ENCODE measurements around the gene SFTPB. TPM values are rescaled to one million over a fixed set of nuclear protein-coding genes. Genes with fewer than 3 reads are reported as not detected.
"Not testable (repeated sequence)": the region's sequence is repeated elsewhere in the genome, so short reads cannot be mapped to it uniquely, and the experiment has no call there.

The SFTPB gene
- total RNA-seq, 1 experiment from 2014 or later, result not detected

DNA sequence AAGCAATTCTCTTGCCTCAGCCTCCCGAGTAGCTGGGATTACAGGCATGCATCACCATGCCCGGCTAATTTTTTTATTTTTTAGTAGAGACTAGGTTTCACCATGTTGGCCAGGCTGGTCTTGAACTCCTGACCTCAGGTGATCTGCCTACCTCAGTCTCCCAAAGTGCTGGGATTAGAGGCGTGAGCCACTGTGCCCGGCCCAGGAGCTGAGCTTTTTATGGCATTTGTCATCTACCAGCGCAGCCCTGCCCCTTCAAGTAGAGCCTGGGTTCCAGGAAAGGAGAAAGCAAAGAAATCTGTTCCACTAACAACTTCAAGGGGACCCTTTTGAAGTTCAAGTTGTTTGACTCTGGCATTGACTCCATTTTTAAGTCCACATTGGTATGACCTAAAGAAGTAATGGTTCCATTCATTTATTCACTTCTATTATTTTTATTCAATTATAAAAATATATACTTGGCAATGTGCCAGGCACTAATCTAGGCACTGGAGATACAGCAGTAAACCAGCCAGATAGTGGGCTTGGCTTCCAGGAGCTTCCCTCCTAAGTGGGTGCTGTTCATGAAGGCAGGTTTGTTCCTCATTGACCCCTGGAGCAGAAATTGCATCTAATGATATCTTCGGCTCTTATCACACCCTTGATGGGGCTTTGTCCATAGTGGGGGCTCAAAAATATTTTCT, 8.0 kb upstream of the SFTPB start:
- Histone ChIP-seq H3K4me1 (peaks cover 12% of the 10 kb centered on the region), H3K27ac (no peak overlapping the region), H3K36me3 (no peaks in the 10 kb centered on the region), H3K27me3 (no peaks in the 10 kb centered on the region; the same call in none of the 2 replicates), H3K9me3 (replicated peaks) (no peaks in the 10 kb centered on the region), H3K4me3 (no peak overlapping the region)
- DNase-seq, result no peak

DNA sequence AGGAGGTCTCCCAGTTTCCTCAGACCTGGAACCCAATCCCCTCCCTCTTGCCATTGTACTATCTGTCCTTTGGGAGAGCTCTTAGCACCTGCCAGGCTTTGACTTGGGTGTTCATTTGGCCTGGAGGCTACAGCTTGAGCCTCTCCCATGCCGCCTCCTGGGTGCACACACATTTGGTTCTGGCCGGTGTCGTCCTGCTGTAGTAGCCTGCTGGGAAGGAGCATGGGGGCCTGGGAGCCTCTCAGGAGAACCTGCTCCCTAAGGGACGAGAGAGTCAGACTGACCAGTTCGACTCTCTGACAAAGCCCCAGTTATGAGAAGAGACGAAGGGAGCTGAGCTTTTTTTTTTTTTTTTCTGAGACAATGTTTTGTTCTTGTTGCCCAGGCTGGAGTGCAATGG, 7.4 kb upstream of the SFTPB start:
- DNase-seq, result no peak
- Histone ChIP-seq H3K27ac (no peak overlapping the region), H3K36me3 (no peaks in the 10 kb centered on the region), H3K9me3 (replicated peaks) (no peaks in the 10 kb centered on the region), H3K4me3 (no peak overlapping the region), H3K4me1 (peaks cover 12% of the 10 kb centered on the region), H3K27me3 (no peaks in the 10 kb centered on the region; the same call in none of the 2 replicates)

DNA sequence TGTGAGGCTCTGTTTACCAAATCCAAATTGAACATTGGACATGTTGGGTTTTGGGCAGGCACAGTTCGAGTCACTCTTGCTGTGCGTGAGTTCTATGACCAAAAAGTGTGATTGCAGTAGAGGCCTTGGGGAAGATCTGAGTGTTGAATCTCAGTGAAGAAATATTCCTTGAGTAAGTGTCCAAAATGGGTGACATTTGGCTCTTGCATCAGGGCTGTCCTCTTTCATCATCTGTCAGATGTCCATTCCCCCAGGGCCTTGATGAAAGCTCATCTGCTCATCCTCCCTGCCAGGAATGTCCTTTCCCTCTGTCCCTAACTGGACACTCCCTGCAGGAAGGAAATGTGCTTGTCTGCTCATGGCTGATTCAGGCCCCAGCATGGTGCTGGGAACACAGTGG, 6.4 kb upstream of the SFTPB start:
- Histone ChIP-seq H3K36me3 (no peaks in the 10 kb centered on the region), H3K4me3 (no peak overlapping the region), H3K27me3 (no peaks in the 10 kb centered on the region; the same call in none of the 2 replicates), H3K9me3 (replicated peaks) (no peaks in the 10 kb centered on the region), H3K4me1 (peaks cover 12% of the 10 kb centered on the region), H3K27ac (no peak overlapping the region)
- DNase-seq, result no peak

DNA sequence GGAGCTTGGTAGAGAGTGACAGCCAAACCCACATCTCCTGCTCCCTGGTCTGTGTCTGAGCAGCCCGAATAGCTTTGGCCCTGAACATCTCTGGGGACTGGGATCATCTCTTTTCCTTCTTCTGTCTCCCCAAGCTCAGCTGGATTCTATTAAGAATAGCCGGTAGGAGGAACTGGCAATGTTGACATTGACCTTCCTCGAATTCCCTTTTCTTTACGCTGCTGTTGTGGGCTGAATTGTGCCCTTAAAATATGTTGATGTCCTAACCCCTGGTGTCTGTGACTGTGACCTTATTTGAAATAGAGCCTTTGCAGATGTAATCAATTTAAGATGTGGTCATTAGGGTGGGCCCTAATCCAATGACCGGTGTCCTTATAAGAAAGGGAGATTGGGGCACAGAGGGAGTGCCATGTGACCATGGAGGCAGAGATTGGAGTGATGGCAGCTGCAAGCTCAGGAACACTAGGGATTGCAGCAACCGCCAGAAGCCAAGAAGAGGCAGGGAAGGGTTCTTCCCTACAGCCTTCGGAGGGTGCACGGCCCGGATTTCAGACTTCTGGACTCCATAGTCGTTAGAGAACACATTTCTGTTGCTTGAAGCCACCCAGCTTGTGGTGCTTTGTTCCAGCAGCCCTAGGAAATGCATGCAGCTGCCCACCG, 5.8 kb upstream of the SFTPB start:
- no peak for DNase-seq
- Histone ChIP-seq H3K4me3 (no peak overlapping the region), H3K27ac (no peak overlapping the region), H3K36me3 (no peaks in the 10 kb centered on the region), H3K27me3 (no peaks in the 10 kb centered on the region; the same call in none of the 2 replicates), H3K9me3 (replicated peaks) (no peaks in the 10 kb centered on the region), H3K4me1 (peaks cover 10% of the 10 kb centered on the region)

DNA sequence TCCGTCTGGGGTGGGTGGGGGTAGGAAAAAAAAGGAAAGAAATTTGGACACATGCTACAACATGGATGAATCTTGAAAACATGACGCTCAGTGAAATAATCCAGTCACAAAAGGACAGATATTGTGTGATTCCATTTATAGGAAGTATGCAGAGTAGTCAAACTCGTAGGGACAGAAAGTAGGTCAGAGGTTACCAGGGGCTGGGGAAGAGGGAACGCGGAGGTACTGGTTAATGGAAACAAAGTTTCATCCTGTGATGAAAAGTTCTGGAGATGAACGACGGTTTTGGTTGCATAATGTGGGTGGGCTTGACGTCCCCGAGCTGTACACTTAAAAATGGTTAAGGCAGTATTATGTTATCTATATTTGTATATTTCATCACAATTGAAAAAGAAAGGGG, 4.5 kb upstream of the SFTPB start:
- Histone ChIP-seq H3K9me3 (replicated peaks) (no peaks in the 10 kb centered on the region), H3K4me1 (no peaks in the 10 kb centered on the region; the same call in 1 of the 2 replicates), H3K27ac (no peak overlapping the region), H3K36me3 (no peaks in the 10 kb centered on the region), H3K4me3 (no peak overlapping the region), H3K27me3 (no peaks in the 10 kb centered on the region; the same call in none of the 2 replicates)
- DNase-seq, result no peak

DNA sequence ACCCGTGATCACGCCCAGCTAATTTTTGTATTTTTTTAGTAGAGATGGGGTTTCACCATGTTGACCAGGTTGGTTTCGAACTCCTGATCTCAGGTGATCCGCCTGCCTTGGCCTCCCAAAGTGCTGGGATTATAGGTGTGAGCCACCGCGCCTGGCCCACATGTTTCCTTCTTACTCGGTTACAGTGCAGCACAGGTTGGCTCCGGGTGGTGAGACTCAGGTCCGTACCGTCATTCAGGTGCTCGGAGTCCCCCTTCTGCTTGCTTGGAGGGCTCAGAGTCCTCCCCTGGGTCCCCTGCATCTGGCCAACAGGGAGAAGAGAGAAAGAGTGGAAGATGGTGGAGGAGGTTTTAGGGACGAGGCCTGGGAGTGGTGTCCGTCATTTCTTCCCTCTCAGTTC, 2.4 kb upstream of the SFTPB start:
- not testable (repeated sequence) for H3K27ac ChIP-seq; H3K9me3 ChIP-seq (replicated peaks)

DNA sequence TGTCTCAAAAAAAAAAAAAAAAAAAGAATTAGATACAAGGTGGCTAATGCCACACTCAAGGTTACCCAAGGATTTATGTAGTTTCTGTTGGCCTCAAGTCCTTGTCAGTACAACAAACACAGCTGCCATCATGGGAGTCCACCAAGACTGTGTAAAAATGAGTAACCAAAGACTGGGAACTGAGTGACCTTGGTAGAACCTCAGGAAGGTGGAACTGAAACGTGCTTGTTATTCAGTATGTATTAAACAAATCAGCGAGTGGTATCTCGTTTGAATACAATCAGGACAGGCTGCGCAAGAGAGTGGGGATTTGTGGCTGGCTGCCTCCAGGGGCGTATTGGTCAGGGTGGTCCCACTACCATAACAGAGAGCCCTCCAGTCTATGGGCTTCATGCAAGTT, 1.6 kb upstream of the SFTPB start:
- H3K27me3 ChIP-seq, result no peaks in the 10 kb centered on the region; the same call in none of the 2 replicates
- no peak for DNase-seq
- H3K4me3 ChIP-seq, result no peak overlapping the region
- H3K36me3 ChIP-seq, result no peaks in the 10 kb centered on the region
- H3K27ac ChIP-seq, result no peak overlapping the region
- H3K9me3 ChIP-seq (replicated peaks), result no peaks in the 10 kb centered on the region
- no peaks in the 10 kb centered on the region; the same call in 1 of the 2 replicates for H3K4me1 ChIP-seq

More for the DNA sequence above, 2.4 kb upstream of the SFTPB start:
- H3K4me1 ChIP-seq, DNase-seq, H3K27me3 ChIP-seq, H3K4me3 ChIP-seq, H3K36me3 ChIP-seq: not testable (repeated sequence)

DNA sequence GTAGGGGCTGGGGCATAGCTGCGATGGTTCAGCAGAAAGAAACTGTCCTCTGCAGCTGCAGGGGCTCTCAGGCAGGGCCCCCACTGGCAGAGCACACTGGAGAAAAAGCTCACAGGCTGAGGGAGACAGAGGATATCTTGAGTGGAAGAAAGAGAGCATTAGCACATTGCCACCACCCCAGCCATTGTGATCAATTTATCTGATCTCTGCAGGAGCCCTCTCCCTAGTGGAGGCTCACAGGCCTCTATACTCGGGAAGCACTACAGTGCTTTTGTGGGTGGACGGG, 801 bp upstream of the SFTPB start:
- no peaks in the 10 kb centered on the region for H3K36me3 ChIP-seq
- no peaks in the 10 kb centered on the region; the same call in 1 of the 2 replicates for H3K4me1 ChIP-seq
- DNase-seq, result no peak
- H3K4me3 ChIP-seq, result no peak overlapping the region
- H3K27me3 ChIP-seq, result no peaks in the 10 kb centered on the region; the same call in 1 of the 2 replicates
- H3K9me3 ChIP-seq (replicated peaks), result no peaks in the 10 kb centered on the region
- no peak overlapping the region for H3K27ac ChIP-seq

DNA sequence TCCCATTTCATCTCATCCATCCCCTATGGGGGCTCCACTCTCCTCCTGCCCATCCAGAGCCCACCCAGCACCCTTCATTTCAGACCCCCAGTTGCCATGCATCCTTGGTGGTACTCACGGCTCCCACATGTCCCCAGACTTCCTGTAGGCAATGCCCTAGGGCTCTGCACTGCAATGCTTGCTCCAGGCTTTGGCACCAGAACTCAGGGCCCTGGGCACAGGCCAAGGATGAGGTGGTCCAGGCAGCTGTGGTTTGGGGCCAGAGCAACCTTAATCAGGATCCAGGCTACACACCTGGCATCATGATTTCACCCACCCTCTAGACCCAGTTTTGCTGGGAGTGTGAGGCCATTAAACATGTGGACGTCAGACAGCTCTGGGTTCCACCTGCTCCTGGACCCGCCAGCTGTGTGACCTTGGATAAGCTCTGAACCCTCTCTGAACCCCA, 414 bp downstream of the SFTPB start:
- Histone ChIP-seq H3K36me3 (no peaks in the 10 kb centered on the region), H3K4me3 (no peak overlapping the region), H3K27me3 (no peaks in the 10 kb centered on the region; the same call in 1 of the 2 replicates), H3K27ac (no peak overlapping the region), H3K9me3 (replicated peaks) (no peaks in the 10 kb centered on the region), H3K4me1 (no peaks in the 10 kb centered on the region; the same call in 1 of the 2 replicates)
- no peak for DNase-seq

DNA sequence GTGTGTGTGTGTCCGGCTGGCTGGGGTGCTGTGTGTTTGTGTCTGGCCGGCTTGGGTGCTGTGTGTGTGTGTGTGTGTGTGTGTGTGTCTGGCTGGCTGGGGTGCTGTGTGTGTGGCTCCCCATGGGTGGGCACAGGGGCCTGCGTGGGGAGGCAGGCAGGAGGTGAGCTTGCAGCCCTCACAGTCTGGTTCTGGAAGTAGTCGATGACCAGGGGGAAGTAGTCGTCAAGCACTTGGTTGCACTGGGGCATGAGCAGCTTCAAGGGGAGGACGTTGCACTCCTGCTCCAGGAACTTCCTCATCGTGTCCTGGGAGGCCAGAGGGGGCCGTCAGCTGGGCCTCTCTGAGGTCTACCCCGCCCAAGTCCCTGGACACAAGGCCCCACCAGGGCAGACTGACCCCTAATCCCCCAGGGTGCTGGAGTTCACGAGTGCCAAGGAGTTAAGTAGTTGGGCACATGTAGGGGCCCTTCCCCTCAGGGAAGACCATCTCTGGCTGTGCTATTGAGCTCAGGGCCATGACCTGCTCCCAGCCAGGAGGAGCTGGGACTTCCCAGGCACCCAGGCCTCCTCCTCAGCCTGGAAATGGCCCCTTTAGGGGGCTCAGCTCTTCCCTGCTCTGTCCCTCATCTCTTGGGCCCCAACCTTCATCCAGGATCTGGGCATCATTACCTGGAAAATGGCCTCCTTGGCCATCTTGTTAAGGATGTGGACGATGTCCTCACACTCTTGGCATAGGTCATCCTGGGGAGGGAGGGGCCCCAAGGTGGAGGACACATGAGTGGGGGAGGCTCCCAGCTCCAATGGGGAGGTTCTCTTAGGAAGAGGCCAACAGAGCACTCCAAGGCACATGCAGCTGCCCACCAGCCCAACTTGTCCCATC, 1.3 kb downstream of the SFTPB start:
- Histone ChIP-seq H3K4me3 (no peak overlapping the region), H3K36me3 (no peaks in the 10 kb centered on the region), H3K4me1 (no peaks in the 10 kb centered on the region; the same call in 1 of the 2 replicates), H3K27me3 (no peaks in the 10 kb centered on the region; the same call in 1 of the 2 replicates), H3K9me3 (replicated peaks) (no peaks in the 10 kb centered on the region), H3K27ac (no peak overlapping the region)
- DNase-seq, result no peak

DNA sequence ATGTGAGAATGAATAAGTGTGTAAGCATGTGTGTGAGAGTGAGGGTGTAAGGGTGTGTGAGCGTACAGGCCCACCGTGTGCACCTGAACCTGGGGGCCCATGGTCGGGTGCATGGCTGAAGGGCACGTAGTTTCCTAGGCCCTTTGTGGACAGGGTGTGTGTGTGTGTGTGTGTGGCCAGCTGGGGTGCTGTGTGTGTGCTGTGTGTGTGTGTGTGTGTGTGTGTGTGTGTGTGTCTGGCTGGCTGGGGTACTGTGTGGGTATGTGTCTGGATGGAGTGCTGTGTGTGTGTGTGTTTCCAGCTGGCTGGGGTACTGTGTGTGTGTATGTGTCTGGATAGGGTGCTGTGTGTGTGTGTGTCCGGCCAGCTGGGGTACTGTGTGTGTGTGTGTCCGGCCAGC, 2.0 kb downstream of the SFTPB start:
- no peaks in the 10 kb centered on the region for H3K27me3 ChIP-seq

DNA sequence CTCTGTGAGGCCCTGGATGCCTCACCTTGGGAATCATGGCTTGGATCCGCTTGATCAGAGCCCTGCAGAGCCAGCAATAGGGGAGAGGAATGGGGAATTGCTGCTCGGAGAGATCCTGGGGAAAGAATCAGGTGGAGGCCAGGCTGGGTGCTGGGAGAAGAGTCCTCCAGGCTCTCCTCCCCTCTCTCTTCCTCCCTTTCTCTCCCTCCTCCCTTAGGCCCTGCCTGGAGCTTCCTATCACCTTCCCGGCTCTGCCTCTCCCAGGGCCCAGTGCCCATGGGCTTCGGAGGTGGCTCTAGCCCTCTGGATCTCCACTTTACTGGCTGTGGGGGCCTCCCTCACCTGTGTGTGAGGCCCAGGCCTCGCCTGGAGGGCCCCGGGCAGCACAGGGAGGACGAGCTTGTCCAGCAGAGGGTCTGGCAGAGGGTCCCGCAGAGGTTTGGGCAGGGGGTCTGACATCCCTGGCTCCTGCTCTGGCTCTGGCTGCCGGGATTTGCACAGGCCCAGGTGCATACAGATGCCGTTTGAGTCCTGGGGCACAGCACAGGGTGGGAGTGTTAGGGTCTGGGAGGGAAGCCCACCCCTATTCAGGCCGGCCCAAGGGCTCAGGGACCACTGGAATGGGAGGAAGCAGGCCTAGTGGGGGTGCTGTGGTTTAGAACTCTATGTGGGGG, 2.6 kb downstream of the SFTPB start:
- DNase-seq, result no peak
- Histone ChIP-seq H3K9me3 (replicated peaks) (no peaks in the 10 kb centered on the region), H3K4me3 (no peak overlapping the region), H3K4me1 (no peaks in the 10 kb centered on the region), H3K27ac (no peak overlapping the region), H3K36me3 (no peaks in the 10 kb centered on the region), H3K27me3 (no peaks in the 10 kb centered on the region)

More for the DNA sequence above, 2.0 kb downstream of the SFTPB start:
- Histone ChIP-seq H3K27ac (no peak overlapping the region), H3K4me3 (no peak overlapping the region), H3K9me3 (replicated peaks) (no peaks in the 10 kb centered on the region), H3K36me3 (no peaks in the 10 kb centered on the region), H3K4me1 (no peaks in the 10 kb centered on the region)
- DNase-seq, result no peak

DNA sequence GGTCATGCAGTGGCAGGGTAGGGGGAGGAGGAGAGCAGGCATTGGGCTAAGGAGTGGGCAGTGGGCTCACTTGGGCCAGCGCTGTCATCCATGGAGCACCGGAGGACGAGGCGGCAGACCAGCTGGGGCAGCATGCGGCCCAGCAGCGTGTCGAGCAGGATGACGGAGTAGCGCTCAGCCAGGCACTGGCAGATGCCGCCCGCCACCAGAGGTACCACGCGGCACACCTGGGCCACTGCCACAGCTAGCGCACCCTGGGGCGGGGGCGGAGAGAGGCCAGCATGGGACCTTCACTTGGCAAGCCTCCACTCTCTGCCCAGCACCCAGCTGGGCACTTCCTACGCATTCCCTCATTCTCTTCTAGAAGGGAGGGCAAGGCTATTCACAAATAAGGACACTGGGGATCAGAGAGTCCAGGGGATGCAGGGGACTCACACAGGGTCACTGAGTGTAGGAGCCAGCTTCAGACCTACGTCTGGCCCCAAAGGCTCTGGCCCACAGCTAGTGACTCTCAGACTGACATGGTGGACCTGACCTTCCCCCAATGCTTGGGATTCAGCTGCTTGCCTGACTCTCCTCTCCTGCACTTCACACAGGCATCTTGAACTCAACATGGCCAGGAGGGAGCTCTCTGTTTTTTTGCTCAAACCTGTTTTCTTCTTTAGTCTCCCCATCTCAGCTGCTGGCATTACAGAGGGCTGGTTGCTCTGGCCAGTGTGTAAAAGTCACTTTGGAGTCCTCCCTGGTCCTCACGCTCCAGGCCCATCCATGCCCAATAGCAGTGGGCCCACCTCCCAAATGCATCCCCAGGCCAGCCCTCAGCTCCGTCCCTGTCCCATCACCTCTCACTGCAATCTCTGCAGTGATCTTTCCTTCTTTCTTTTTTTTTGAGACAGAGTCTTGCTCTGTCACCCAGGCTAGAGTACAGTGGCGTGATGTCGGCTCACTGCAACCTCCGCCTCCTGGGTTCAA, 4.1 kb downstream of the SFTPB start:
- no peak overlapping the region for H3K27ac ChIP-seq
- H3K9me3 ChIP-seq (replicated peaks), result no peaks in the 10 kb centered on the region
- H3K4me3 ChIP-seq, result no peak overlapping the region
- no peaks in the 10 kb centered on the region for H3K36me3 ChIP-seq
- no peaks in the 10 kb centered on the region for H3K27me3 ChIP-seq
- no peak for DNase-seq
- H3K4me1 ChIP-seq, result no peaks in the 10 kb centered on the region
